Stimulated activated memory B cell treated with anti-CD40 and anti-IgM and Interleukin-4, amounts not matched to agents 10 μg/mL and 1 μg/mL and 100 μg/mL, for 72 hours (primary cell): ENCODE results near the gene MED13.

Source experiments
- ATAC-seq: fragments of 150-1000 bp; cut with Tn5 transposase; 2 replicates; pipeline ENCODE4 v1.10.0; 2021
- H3K27ac Mint-ChIP-seq: one replicate; pipeline ENCODE4 v1.8.0; 2022; ENCODE audit warnings: mild to moderate bottlenecking, mixed read lengths
- H3K27me3 Mint-ChIP-seq: one replicate; pipeline ENCODE4 v1.8.0; 2022; ENCODE audit warnings: mixed read lengths
- H3K36me3 Mint-ChIP-seq: one replicate; pipeline ENCODE4 v1.8.0; 2022; ENCODE audit warnings: mixed read lengths
- H3K4me1 Mint-ChIP-seq: one replicate; pipeline ENCODE4 v1.8.0; 2022; ENCODE audit warnings: mixed read lengths
- H3K4me3 Mint-ChIP-seq: one replicate; pipeline ENCODE4 v1.8.0; 2022; ENCODE audit warnings: mild to moderate bottlenecking, moderate library complexity, mixed read lengths
- H3K9me3 Mint-ChIP-seq: one replicate; pipeline ENCODE4 v1.8.0; 2022; ENCODE audit warnings: mixed read lengths

MED13 gene

DNA sequence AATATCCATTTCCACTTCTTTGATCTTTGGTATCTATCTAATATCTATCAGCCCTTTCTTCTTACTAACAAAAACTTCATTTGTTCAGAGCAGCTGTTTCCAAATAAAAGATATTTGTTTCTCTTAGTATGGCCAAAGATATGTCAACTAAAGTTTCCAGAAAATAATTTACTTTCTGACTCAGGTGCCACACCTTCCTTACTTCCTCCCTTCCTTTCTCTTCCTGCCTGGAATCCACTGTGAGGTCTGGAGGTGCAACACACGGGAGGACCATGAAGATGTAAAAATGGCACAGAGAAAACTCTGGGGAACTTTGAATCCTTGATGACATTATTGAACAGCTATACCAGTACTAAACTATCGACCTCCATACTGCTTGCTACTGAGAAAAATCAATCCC, 14.0 kb downstream of the MED13 start:
- no peak overlapping the region for H3K4me3 Mint-ChIP-seq

DNA sequence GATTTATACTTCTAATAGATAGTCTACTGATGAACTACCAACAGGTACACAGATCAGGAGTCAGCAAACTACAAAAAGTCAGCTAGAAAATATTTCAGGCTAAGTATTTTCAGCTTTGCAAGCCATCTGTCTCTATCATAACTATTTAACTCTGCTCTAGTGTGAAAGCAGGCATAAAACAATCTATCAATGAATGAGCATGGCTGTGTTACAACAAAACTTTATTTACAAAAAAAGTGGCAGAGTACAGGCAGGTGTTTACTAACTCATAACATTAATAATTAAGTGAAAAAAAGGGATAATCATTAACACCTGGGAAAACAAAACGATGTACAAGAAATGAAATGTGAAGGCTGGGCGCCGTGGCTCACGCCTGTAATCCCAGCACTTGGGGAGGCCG, 15.8 kb downstream of the MED13 start:
- no peak for ATAC-seq
- H3K4me3 Mint-ChIP-seq: no peak overlapping the region
- H3K4me1 Mint-ChIP-seq: peaks cover 55% of the 10 kb centered on the region
- peaks cover 44% of the 10 kb centered on the region for H3K36me3 Mint-ChIP-seq
- H3K9me3 Mint-ChIP-seq: no peaks in the 10 kb centered on the region
- H3K27me3 Mint-ChIP-seq: no peaks in the 10 kb centered on the region
- H3K27ac Mint-ChIP-seq: peak overlapping the region; percentile 38

More for the DNA sequence above, 14.0 kb downstream of the MED13 start:
- no peak overlapping the region for H3K27ac Mint-ChIP-seq
- ATAC-seq: no peak
- H3K27me3 Mint-ChIP-seq: no peaks in the 10 kb centered on the region
- peaks cover 52% of the 10 kb centered on the region for H3K4me1 Mint-ChIP-seq
- peaks cover 44% of the 10 kb centered on the region for H3K36me3 Mint-ChIP-seq
- no peaks in the 10 kb centered on the region for H3K9me3 Mint-ChIP-seq

GRCh38 chr17:62048262-62048661, 16.8 kb downstream of the MED13 start:
- peaks cover 40% of the 10 kb centered on the region for H3K36me3 Mint-ChIP-seq
- H3K4me3 Mint-ChIP-seq: no peak overlapping the region
- no peak for ATAC-seq
- no peak overlapping the region for H3K27ac Mint-ChIP-seq
- H3K9me3 Mint-ChIP-seq: no peaks in the 10 kb centered on the region
- H3K4me1 Mint-ChIP-seq: peaks cover 54% of the 10 kb centered on the region
- H3K27me3 Mint-ChIP-seq: no peaks in the 10 kb centered on the region

GRCh38 chr17:62045517-62045916, 19.6 kb downstream of the MED13 start:
- no peaks in the 10 kb centered on the region for H3K9me3 Mint-ChIP-seq
- no peak overlapping the region for H3K4me3 Mint-ChIP-seq
- peaks cover 26% of the 10 kb centered on the region for H3K36me3 Mint-ChIP-seq
- no peak overlapping the region for H3K27ac Mint-ChIP-seq
- ATAC-seq: no peak
- H3K27me3 Mint-ChIP-seq: no peaks in the 10 kb centered on the region
- H3K4me1 Mint-ChIP-seq: peaks cover 40% of the 10 kb centered on the region

DNA sequence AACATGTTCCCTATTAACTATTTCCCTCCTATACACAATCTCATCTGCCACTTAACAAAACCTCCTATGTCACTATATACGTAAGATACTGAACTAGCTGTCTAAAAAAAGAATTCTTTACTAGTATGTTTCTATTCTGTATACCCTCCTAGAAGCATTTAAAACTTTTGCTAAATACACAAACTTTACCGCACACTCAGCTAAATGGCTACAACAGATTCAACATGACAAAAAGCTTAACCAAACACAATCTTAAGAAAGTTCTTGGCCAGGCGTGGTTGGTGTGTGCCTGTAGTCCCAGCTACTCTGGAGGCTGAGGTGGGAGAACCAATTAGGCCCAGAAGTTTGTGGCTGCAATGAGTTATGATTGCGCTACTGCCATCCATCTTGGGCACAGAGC, 20.0 kb downstream of the MED13 start:
- H3K36me3 Mint-ChIP-seq: peaks cover 26% of the 10 kb centered on the region
- ATAC-seq: no peak
- H3K4me3 Mint-ChIP-seq: no peak overlapping the region
- no peaks in the 10 kb centered on the region for H3K27me3 Mint-ChIP-seq
- H3K4me1 Mint-ChIP-seq: peaks cover 39% of the 10 kb centered on the region
- H3K27ac Mint-ChIP-seq: no peak overlapping the region
- no peaks in the 10 kb centered on the region for H3K9me3 Mint-ChIP-seq

DNA sequence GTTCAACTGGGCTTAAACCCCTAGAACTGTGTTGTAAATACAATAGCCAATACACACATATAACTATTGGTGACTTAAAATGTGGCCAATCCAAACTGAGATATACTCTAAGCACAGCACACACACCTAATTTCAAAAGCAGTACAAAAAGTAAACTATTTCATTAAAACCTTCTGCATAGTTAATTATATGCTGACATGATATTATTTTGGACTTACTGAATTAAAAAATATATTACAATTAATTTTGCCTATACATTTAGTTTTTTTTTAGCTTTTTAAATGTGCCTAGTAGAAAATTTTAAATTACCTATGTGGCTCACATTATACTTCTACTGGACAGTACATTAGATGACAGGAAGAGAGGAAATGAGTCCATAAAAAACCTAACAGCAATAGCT, 21.5 kb downstream of the MED13 start:
- Mint-ChIP-seq H3K9me3 (no peaks in the 10 kb centered on the region), H3K4me3 (no peak overlapping the region), H3K27ac (no peak overlapping the region), H3K27me3 (no peaks in the 10 kb centered on the region), H3K4me1 (peaks cover 33% of the 10 kb centered on the region), H3K36me3 (peaks cover 29% of the 10 kb centered on the region)
- no peak for ATAC-seq

- peaks cover 30% of the 10 kb centered on the region for H3K4me1 Mint-ChIP-seq
- H3K36me3 Mint-ChIP-seq: peaks cover 29% of the 10 kb centered on the region
- no peaks in the 10 kb centered on the region for H3K9me3 Mint-ChIP-seq
- no peak overlapping the region for H3K27ac Mint-ChIP-seq
- no peak for ATAC-seq
- H3K4me3 Mint-ChIP-seq: no peak overlapping the region
- no peaks in the 10 kb centered on the region for H3K27me3 Mint-ChIP-seq
These were observed 21.9 kb downstream of the MED13 start for GRCh38 chr17:62043140-62043539.

DNA sequence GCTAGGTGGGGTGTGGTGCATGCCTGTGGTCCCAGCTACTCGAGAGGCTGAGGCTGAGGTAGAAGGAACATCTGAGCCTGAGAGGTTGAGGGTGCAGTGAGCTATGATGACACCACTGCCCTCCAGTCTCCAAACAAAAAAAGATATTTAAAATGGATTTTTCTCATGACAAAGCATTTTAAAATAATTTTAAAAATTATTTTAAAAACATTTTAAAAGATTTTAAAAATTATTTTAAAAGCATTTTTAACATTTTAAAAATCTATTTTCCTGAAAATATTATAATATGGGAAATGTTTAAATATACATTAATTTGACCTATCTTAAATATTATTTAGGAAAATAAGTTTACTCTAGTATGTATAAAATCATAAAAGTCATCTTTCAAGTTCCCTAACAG, 26.8 kb downstream of the MED13 start:
- H3K9me3 Mint-ChIP-seq: no peaks in the 10 kb centered on the region
- H3K4me1 Mint-ChIP-seq: peaks cover 14% of the 10 kb centered on the region
- H3K27ac Mint-ChIP-seq: no peak overlapping the region
- no peak for ATAC-seq
- no peak overlapping the region for H3K4me3 Mint-ChIP-seq
- peaks cover 39% of the 10 kb centered on the region for H3K36me3 Mint-ChIP-seq
- H3K27me3 Mint-ChIP-seq: no peaks in the 10 kb centered on the region

DNA sequence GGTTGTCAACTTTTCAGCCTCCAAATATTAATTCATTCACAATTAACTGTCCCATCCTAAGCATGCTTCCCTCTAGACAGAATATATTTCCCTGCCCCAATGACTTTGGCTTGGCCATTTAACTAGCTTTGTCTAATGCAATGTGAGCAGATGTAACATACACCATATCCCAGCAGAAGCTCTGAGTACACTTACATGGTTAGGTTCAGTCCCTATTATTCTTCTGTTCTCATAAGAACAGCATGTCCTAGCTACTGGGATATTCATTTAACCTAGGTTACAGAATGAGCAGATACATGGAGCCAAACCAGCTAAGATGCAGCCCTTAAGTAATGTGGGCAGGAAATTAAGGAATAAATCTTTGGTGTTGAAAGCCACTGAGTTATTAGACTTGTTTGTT, 31.8 kb downstream of the MED13 start:
- no peak overlapping the region for H3K4me3 Mint-ChIP-seq
- H3K27me3 Mint-ChIP-seq: no peaks in the 10 kb centered on the region
- H3K27ac Mint-ChIP-seq: no peak overlapping the region
- peaks cover under 1% of the 10 kb centered on the region for H3K4me1 Mint-ChIP-seq
- peaks cover 44% of the 10 kb centered on the region for H3K36me3 Mint-ChIP-seq
- no peak for ATAC-seq
- H3K9me3 Mint-ChIP-seq: no peaks in the 10 kb centered on the region

DNA sequence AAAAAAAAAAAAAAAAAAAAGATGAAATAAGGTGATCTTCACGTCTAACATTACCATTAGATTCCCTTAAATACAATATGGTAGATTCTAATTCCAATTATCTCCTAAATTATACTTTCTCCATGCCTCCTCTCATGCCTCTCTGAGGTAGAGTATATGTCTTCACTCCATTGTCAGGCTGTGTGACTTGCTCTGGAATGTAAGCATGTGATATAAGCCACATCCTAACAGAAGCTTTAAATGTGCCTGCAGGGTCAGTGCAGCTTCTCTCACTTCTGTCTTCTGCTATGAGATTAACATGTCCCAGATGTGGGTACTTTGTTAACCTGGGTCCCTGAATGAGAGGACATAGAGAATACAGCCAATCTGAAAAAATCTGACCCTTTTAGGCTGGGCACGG, 32.6 kb downstream of the MED13 start:
- H3K9me3 Mint-ChIP-seq: no peaks in the 10 kb centered on the region
- peaks cover 7% of the 10 kb centered on the region for H3K4me1 Mint-ChIP-seq
- H3K27me3 Mint-ChIP-seq: no peaks in the 10 kb centered on the region
- no peak overlapping the region for H3K4me3 Mint-ChIP-seq
- ATAC-seq: no peak
- H3K27ac Mint-ChIP-seq: no peak overlapping the region
- H3K36me3 Mint-ChIP-seq: peaks cover 52% of the 10 kb centered on the region

- H3K36me3 Mint-ChIP-seq: peaks cover 64% of the 10 kb centered on the region
These were observed 34.8 kb downstream of the MED13 start for GRCh38 chr17:62030264-62030663.

DNA sequence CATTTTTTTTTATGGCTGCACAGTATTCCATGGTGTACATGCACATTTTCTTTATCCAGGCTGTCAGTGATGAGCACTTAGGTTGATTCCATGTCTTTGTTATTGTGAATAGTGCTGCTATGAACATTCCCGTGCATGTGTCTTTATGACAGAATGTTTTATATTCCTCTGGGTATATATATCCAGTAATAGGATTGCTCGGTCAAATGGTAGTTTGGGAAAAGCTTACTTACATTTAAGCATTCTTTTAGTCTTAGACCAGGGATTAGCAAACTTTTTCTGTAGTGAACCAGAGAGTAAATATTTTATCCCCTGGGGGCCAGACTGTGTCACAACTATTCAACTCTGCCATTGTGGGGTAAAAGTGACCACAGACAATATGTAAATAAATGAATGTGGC, 40.2 kb downstream of the MED13 start:
- no peaks in the 10 kb centered on the region for H3K27me3 Mint-ChIP-seq
- peaks cover 63% of the 10 kb centered on the region for H3K36me3 Mint-ChIP-seq
- ATAC-seq: no peak
- H3K9me3 Mint-ChIP-seq: no peaks in the 10 kb centered on the region
- no peak overlapping the region for H3K4me3 Mint-ChIP-seq
- peaks cover 18% of the 10 kb centered on the region for H3K4me1 Mint-ChIP-seq
- H3K27ac Mint-ChIP-seq: no peak overlapping the region

More at GRCh38 chr17:62030264-62030663, 34.8 kb downstream of the MED13 start:
- peaks cover 18% of the 10 kb centered on the region for H3K4me1 Mint-ChIP-seq
- no peak for ATAC-seq
- no peak overlapping the region for H3K4me3 Mint-ChIP-seq
- H3K9me3 Mint-ChIP-seq: no peaks in the 10 kb centered on the region
- H3K27ac Mint-ChIP-seq: peak overlapping the region; percentile 53
- no peaks in the 10 kb centered on the region for H3K27me3 Mint-ChIP-seq

DNA sequence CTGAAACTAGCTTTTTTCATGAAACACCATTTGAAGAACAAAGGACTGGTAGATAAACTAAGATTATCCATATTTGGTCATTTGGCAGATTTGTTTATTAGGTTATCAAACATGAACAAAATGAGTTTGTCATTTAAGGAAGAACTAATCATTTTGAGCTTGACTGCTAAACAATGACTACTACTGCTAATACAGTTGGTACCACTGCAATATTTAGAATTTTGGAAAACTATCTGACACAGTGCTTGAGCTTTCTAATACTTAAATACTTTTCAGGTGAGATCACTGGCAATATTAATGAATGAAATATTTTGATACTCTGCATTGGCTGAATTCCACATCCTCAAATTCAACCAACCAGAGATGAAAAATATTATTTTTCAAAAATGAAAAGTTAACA, 47.2 kb downstream of the MED13 start:
- Mint-ChIP-seq H3K27me3 (no peaks in the 10 kb centered on the region), H3K4me3 (no peak overlapping the region), H3K36me3 (peaks cover 35% of the 10 kb centered on the region), H3K27ac (no peak overlapping the region), H3K9me3 (no peaks in the 10 kb centered on the region), H3K4me1 (no peaks in the 10 kb centered on the region)
- ATAC-seq: no peak

DNA sequence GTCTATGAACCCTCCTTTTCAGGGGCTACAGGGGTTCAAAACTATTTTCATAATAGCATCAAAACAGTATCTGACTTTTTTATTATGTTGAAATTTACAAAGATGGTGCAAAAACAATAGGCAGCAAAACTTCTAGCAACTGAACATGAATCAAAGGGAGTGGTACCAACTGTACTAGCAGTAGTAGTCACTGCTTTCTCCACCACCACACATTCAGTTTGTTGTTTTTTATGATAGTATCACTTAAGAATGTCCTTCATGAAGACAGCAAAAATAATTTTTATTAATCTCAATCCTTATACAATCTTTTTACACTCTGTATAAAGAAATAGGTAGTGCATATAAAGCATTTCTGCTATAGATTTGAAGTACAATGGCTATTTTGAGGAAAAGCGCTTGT, 47.6 kb downstream of the MED13 start:
- Mint-ChIP-seq H3K36me3 (peaks cover 35% of the 10 kb centered on the region), H3K9me3 (no peaks in the 10 kb centered on the region), H3K4me1 (no peaks in the 10 kb centered on the region), H3K27ac (no peak overlapping the region), H3K4me3 (no peak overlapping the region), H3K27me3 (no peaks in the 10 kb centered on the region)
- ATAC-seq: no peak

DNA sequence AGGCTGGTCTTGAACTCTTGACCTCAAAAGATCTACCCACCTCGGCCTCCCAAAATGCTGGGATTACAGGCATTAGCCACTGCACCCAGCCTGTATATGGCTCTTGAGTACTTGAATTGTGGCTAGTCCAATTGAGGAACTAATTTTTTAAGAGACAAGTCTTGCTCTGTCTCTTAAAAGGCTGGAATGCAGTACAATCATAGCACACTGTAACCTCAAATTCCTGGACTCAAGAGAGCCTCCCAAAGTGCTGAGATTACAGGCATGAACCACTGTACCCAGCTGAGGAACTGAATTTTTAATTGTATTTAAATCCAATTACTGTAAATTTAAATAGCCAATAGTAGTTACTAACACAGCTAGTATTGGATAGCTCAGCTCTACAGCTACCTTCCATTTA, 50.6 kb downstream of the MED13 start:
- H3K4me1 Mint-ChIP-seq: no peaks in the 10 kb centered on the region
- H3K27me3 Mint-ChIP-seq: no peaks in the 10 kb centered on the region
- ATAC-seq: no peak
- peaks cover 47% of the 10 kb centered on the region for H3K36me3 Mint-ChIP-seq
- H3K4me3 Mint-ChIP-seq: no peak overlapping the region
- no peaks in the 10 kb centered on the region for H3K9me3 Mint-ChIP-seq
- H3K27ac Mint-ChIP-seq: no peak overlapping the region

GRCh38 chr17:62009220-62009619, 55.9 kb downstream of the MED13 start:
- H3K9me3 Mint-ChIP-seq: peaks cover 3% of the 10 kb centered on the region

DNA sequence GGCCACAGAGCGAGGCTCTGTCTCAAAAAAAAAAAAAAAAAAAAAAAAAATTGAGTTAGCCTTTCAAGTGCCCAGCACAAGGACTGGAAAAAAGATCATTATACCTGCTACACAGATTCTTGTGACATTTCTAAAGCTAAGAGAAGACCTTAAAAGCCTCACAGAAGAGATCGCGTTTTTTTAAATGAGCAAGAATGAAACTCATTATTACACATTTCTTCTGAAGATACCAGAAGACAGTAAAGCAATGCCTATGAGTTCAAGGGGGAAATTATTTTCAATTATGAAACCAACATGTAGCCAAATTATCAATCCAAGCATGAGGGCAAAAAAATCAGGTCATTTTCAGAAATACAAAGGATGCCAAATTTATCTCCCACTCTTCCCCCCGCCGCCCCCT, 56.8 kb downstream of the MED13 start:
- peaks cover 40% of the 10 kb centered on the region for H3K4me1 Mint-ChIP-seq
- H3K4me3 Mint-ChIP-seq: no peak overlapping the region
- peaks cover 3% of the 10 kb centered on the region for H3K9me3 Mint-ChIP-seq
- H3K27me3 Mint-ChIP-seq: no peaks in the 10 kb centered on the region
- H3K27ac Mint-ChIP-seq: no peak overlapping the region
- peaks cover 73% of the 10 kb centered on the region for H3K36me3 Mint-ChIP-seq
- ATAC-seq: no peak

More at GRCh38 chr17:62009220-62009619, 55.9 kb downstream of the MED13 start:
- peaks cover 74% of the 10 kb centered on the region for H3K36me3 Mint-ChIP-seq
- H3K27me3 Mint-ChIP-seq: no peaks in the 10 kb centered on the region
- H3K27ac Mint-ChIP-seq: no peak overlapping the region
- no peak for ATAC-seq
- no peak overlapping the region for H3K4me3 Mint-ChIP-seq
- H3K4me1 Mint-ChIP-seq: peaks cover 32% of the 10 kb centered on the region
